Measurements from ENCODE around the gene KREMEN2. TPM values are rescaled to one million over a fixed set of nuclear protein-coding genes. Genes with fewer than 3 reads are reported as not detected.

The KREMEN2 gene
- total and polyA plus RNA-seq, 2 of the 8 experiments (the other 6 are each of a cell fraction or from before 2014, with no cell fraction given) = 6.6 to 7.0 TPM

DNA sequence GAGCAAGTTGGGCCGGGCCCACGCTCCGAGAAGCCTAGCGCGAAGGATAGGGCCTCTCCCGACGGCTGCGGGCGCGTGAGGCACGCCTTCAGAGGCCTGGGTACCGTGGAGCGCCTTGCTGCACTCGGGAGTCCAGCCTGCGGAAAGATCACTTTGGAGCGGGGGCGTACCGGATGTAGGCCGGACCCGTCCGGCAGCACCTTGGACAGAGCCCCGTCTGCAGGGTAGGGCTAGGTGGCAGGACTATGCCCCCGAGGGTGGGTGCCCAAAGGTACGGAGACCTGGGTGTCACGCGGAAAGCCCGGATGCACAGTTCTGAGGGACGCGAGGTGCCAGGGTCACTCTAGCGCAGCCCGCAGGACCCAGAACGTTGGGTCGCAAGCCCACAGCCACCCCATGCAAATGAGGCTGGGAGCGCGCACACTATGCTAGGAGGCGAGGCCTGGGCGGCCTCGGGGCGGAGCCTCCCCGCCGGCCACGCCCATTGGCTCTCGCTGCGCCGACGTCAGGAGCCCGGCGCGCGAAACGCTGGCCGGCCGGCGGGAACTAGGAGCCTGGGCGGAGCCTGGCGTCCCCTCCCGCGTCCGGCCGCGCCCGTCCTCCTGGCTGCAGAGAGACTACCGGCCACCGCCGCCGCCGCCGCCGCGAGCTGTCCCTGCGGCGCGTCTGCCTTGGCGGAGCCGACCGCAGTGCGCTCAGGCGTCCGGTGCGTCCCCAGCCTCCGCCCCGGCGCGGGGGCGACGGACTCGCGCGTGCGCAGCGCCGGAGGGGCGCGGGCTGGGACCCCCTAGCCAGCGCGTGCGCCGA is 4.9 kb downstream of the KREMEN2 start, which contains the start of gene PAQR4 (continued):
- no peak for TF ChIP-seq CHD7 (IDR thresholded peaks at IDR 0.05; ENCODE audit: insufficient replicate concordance, low read length)
- TF ChIP-seq USF2 (IDR thresholded peaks at IDR 0.05; ENCODE audit: low read length) = no peak
- no peak for TF ChIP-seq GTF2F1 (IDR thresholded peaks at IDR 0.05; ENCODE audit: borderline replicate concordance, low read depth, low read length)
- TF ChIP-seq EGR1 (IDR thresholded peaks at IDR 0.05; ENCODE audit: borderline replicate concordance, low read depth, low read length) = peak; percentile 96
- no peak for TF ChIP-seq RFX5 (IDR thresholded peaks at IDR 0.05; ENCODE audit: borderline replicate concordance, low read depth, low read length)
- TF ChIP-seq CBX5 (IDR thresholded peaks at IDR 0.05; ENCODE audit: low read depth, low read length) = no peak
- no peak for TF ChIP-seq HDAC6 (IDR thresholded peaks at IDR 0.05; ENCODE audit: low read depth, low read length)
- TF ChIP-seq KDM4A (IDR thresholded peaks at IDR 0.05; ENCODE audit: low read depth, low read length, severe bottlenecking) = peak; percentile 62
- no peak for TF ChIP-seq SP2 (IDR thresholded peaks at IDR 0.05; ENCODE audit: low read length)
